Muscle layer of colon (tissue), 2 donors: Measurements from ENCODE around the gene PSORS1C1.
"Not testable (repeated sequence)": the region's sequence is repeated elsewhere in the genome, so short reads cannot be mapped to it uniquely, and the experiment has no call there.

Experiments
- H3K27ac ChIP-seq: one replicate; pipeline ENCODE4 v1.7.0; 2013; ENCODE audit warnings: low read depth, mild to moderate bottlenecking, low read length, moderate library complexity
- H3K27me3 ChIP-seq, 2 donors: one replicate each; pipeline ENCODE4 v1.7.0; 2013; ENCODE audit warnings: low read length in 2 of 2, mild to moderate bottlenecking in 2 of 2; ENCODE audit not compliant: insufficient read depth in 2 of 2, control insufficient read depth in 1 of 2
- H3K36me3 ChIP-seq: one replicate; pipeline ENCODE4 v1.7.0; 2013; ENCODE audit warnings: mild to moderate bottlenecking, low read length; ENCODE audit not compliant: insufficient read depth
- H3K4me1 ChIP-seq: one replicate; pipeline ENCODE4 v1.7.0; 2013; ENCODE audit warnings: mild to moderate bottlenecking, low read length; ENCODE audit not compliant: insufficient read depth
- H3K4me3 ChIP-seq, 2 donors: one replicate each; pipeline ENCODE4 v1.7.0; 2013; ENCODE audit warnings: low read length in 2 of 2, low read depth in 1 of 2, mild to moderate bottlenecking in 1 of 2, moderate library complexity in 1 of 2
- H3K9ac ChIP-seq: one replicate; pipeline ENCODE4 v1.7.0; 2013; ENCODE audit warnings: low read length
- H3K9me3 ChIP-seq: one replicate; pipeline ENCODE4 v1.7.0; 2013; ENCODE audit warnings: mild to moderate bottlenecking, low read length
- donor health status: abdominal sarcoma.
- donor health status: Adenocarcinoma of cecum.

Gene PSORS1C1

GRCh38 chr6:31152781-31153180 is 38.2 kb downstream of the PSORS1C1 start:
- Histone ChIP-seq H3K9ac (no peak overlapping the region), H3K9me3 (no peaks in the 10 kb centered on the region), H3K4me1 (peaks cover 6% of the 10 kb centered on the region), H3K36me3 (peaks cover 20% of the 10 kb centered on the region), H3K27ac (no peak overlapping the region), H3K4me3 (no peak overlapping the region), H3K27me3 (no peaks in the 10 kb centered on the region)

- Histone ChIP-seq H3K9ac (no peak overlapping the region), H3K27me3 (no peaks in the 10 kb centered on the region), H3K4me1 (peaks cover 14% of the 10 kb centered on the region), H3K9me3 (no peaks in the 10 kb centered on the region), H3K36me3 (peaks cover 20% of the 10 kb centered on the region), H3K27ac (no peak overlapping the region), H3K4me3 (no peak overlapping the region)
These were observed 39.8 kb downstream of the PSORS1C1 start for GRCh38 chr6:31154436-31154835.

DNA sequence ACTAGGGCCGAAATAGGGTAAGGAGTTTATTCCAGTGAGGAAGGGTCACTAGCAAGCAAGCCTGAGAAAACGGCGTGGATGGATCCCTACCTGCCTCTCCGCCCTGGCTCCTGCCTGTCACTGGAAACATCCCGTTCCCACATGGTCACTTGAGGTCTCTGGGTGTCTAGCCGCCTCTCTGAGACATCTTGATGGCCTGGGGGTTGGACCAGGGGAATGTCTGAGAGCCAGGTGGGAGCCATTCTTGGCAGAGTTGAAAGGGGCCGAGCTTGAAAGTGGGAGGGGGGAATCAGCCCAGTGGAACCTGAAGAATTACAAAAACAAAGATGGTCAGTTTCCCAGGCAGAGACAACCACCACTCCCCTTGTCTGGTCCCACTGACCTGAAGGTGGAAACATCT is 42.0 kb downstream of the PSORS1C1 start:
- Histone ChIP-seq H3K9ac (no peak overlapping the region), H3K4me1 (peaks cover 19% of the 10 kb centered on the region), H3K36me3 (peaks cover 20% of the 10 kb centered on the region), H3K4me3 (no peak overlapping the region), H3K27me3 (no peaks in the 10 kb centered on the region), H3K9me3 (no peaks in the 10 kb centered on the region), H3K27ac (no peak overlapping the region)

GRCh38 chr6:31157513-31158139 is 43.0 kb downstream of the PSORS1C1 start, which contains the start of gene CCHCR1:
Gene CCHCR1, minus strand, starts transcription at chr6:31157802. Its CDS starts 202 bp downstream, at chr6:31157600.
- Histone ChIP-seq H3K4me3 (peak within 1 kb of the TSS; percentile 48 to 94), H3K9ac (peak within 1 kb of the TSS; percentile 61), H3K36me3 (peaks cover 20% of the 10 kb centered on the region), H3K27ac (peak within 1 kb of the TSS; percentile 67), H3K27me3 (no peaks in the 10 kb centered on the region), H3K4me1 (peaks cover 19% of the 10 kb centered on the region), H3K9me3 (no peaks in the 10 kb centered on the region)

GRCh38 chr6:31158140-31158862 is 43.7 kb downstream of the PSORS1C1 start, which contains the start of gene TCF19:
Gene TCF19, plus strand, starts transcription at chr6:31158589. Its CDS starts 881 bp downstream, at chr6:31159470.
- peaks cover 20% of the 10 kb centered on the region for H3K36me3 ChIP-seq
- H3K4me3 ChIP-seq, result peak within 1 kb of the TSS; percentile 48 to 94
- peak within 1 kb of the TSS; percentile 61 for H3K9ac ChIP-seq

GRCh38 chr6:31158863-31159855 is 44.6 kb downstream of the PSORS1C1 start:
- Histone ChIP-seq H3K9me3 (no peaks in the 10 kb centered on the region), H3K27ac (peak overlapping the region; percentile 67), H3K4me3 (peak overlapping the region; percentile 48 to 94), H3K27me3 (no peaks in the 10 kb centered on the region), H3K36me3 (peaks cover 17% of the 10 kb centered on the region), H3K9ac (peak overlapping the region; percentile 61), H3K4me1 (peaks cover 19% of the 10 kb centered on the region)

More at GRCh38 chr6:31158140-31158862, 43.7 kb downstream of the PSORS1C1 start, which contains the start of gene TCF19:
- H3K9me3 ChIP-seq, result no peaks in the 10 kb centered on the region
- H3K27ac ChIP-seq, result peak within 1 kb of the TSS; percentile 67
- H3K27me3 ChIP-seq, result no peaks in the 10 kb centered on the region
- peaks cover 19% of the 10 kb centered on the region for H3K4me1 ChIP-seq

GRCh38 chr6:31161216-31162126 is 46.9 kb downstream of the PSORS1C1 start:
- Histone ChIP-seq H3K27ac (no peak overlapping the region), H3K4me1 (peaks cover 19% of the 10 kb centered on the region), H3K9ac (no peak overlapping the region), H3K36me3 (no peaks in the 10 kb centered on the region), H3K27me3 (no peaks in the 10 kb centered on the region), H3K9me3 (no peaks in the 10 kb centered on the region), H3K4me3 (no peak overlapping the region)

DNA sequence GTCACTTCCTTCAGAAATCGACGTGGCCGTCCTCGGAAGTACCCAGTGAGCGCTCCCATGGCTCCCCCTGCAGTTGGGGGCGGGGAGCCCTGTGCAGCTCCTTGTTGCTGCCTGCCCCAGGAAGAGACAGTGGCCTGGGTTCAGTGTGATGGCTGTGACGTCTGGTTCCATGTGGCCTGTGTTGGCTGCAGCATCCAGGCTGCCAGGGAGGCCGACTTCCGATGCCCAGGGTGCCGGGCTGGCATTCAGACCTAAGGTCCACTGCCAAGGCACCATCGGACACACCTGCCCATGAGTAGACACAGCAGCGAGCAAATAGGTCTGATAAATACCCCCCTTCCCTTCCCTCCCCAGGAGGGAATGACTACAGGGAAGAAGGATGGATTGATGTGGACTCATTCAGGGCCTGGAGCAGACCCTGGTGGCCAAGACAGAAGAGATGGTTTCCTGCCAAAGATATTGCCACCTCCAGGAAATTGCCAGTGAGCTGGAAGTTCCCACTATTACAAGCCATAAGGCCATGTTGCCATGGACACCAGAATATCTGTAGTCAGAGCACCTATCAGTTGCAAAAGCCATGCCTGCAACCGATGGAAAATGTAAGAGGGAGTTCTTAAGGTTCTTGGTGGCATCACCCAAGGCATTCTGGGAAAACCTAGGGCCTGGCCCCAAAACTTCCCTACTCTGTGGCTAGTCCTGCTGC is 48.0 kb downstream of the PSORS1C1 start:
- Histone ChIP-seq H3K36me3 (no peaks in the 10 kb centered on the region), H3K9ac (no peak overlapping the region)

GRCh38 chr6:31163922-31164321 is 49.3 kb downstream of the PSORS1C1 start:
- no peaks in the 10 kb centered on the region for H3K36me3 ChIP-seq
- no peak overlapping the region for H3K27ac ChIP-seq

More for the DNA sequence above, 48.0 kb downstream of the PSORS1C1 start:
- Histone ChIP-seq H3K27me3 (no peaks in the 10 kb centered on the region), H3K4me3 (no peak overlapping the region), H3K9me3 (no peaks in the 10 kb centered on the region), H3K4me1 (peaks cover 12% of the 10 kb centered on the region), H3K27ac (no peak overlapping the region)

DNA sequence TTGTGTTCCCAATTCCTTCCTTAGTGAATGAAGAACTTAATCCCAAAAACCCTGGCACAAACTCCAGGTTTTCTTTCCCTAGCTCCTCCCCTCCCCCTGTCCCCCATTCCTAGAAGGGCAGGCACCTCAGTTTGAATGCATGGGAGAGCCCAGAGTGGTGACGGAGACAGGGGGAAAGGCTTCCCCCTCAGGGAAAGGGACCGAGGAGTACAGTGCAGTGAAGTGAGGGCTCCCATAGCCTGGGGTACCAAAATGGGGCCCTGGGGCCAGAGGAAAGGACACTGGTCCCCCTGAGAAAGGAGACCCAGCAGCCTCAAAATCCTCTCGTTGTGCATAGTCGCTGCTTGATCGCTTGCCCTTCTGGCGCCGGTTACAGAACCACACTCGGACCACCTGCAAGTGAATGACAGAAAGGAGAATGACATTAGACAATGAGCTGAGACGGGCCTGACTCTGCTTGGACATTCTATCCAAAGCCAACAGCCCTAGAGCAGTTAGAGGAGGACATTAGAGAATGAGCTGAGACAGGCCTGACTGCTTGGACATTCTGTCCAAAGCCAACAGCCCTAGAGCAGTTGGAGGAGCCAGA is 50.0 kb downstream of the PSORS1C1 start:
- not testable (repeated sequence) for H3K4me1 ChIP-seq, H3K27me3 ChIP-seq, H3K9ac ChIP-seq, H3K4me3 ChIP-seq, H3K27ac ChIP-seq, H3K36me3 ChIP-seq, H3K9me3 ChIP-seq

More at GRCh38 chr6:31163922-31164321, 49.3 kb downstream of the PSORS1C1 start:
- Histone ChIP-seq H3K4me3 (no peak overlapping the region), H3K9me3 (no peaks in the 10 kb centered on the region), H3K4me1 (peaks cover 10% of the 10 kb centered on the region), H3K9ac (no peak overlapping the region), H3K27me3 (no peaks in the 10 kb centered on the region)
